Ishikawa (cell line): Measurements from ENCODE around the gene DCST2.

Experiments
- RAD21 ChIP-seq: IDR thresholded peaks from 2 replicates; pipeline ENCODE4 v1.6.1; 2012; ENCODE audit warnings: low read depth
- REST ChIP-seq: IDR thresholded peaks from 2 replicates; pipeline ENCODE4 v1.6.1; 2012; ENCODE audit warnings: low read depth, mild to moderate bottlenecking
- TAF1 ChIP-seq: IDR thresholded peaks from 2 replicates; pipeline ENCODE4 v1.6.1; 2012; ENCODE audit warnings: low read depth, mild to moderate bottlenecking
- TCF12 ChIP-seq: IDR thresholded peaks from 2 replicates; pipeline ENCODE4 v1.6.1; 2012; ENCODE audit warnings: low read depth
- TEAD4 ChIP-seq: IDR thresholded peaks from 2 replicates; pipeline ENCODE4 v1.6.1; 2012
- USF1 ChIP-seq: IDR thresholded peaks from 2 replicates; pipeline ENCODE4 v1.6.1; 2012

DNA sequence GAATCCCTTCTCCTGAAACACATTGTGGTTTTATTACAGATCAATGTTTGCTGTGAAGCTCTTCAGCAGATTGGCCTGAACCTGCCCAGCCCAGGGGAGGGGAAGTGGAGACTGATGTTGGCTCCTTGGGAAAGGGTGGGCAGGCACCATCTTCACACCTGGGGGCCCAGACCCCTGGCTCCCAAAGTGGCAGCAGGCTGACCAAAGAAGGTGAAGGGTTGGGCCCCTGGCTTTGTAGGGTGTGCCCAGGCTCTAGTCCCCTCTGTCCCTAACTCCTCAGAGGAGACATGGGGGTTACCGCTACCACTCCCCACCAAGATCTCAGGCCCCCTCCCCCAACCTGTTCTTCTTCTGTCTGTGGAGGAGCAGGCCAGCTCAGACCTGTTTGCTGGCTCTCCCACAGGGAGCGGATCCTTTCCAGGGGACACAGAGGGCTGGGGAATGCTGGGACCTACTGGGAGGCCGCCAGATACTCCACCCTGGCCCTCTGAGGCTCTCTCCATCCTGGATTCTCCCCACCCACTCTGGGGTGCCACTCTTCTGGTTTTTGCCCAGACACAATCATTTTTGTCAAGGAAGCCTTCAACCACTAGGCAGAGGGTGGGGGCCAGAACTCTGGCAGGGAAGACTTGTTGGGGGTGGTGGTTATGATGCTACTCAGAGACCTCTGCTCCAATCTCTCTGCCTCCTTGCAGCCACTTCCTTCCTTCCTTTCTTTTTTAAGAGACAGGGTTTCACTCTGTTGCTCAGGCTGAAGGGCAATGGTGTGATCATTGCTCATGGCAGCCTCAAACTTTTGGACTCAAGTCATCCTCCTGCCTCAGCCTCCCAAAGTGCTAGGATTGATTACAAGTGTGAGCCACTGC, 40.0 kb upstream of the DCST2 start:
- TF ChIP-seq TCF12 (no peak), TAF1 (no peak), REST (no peak), TEAD4 (no peak), USF1 (no peak), RAD21 (no peak)
